ENCODE measurements around the gene HLA-DRB5.
"Not testable (repeated sequence)": the region's sequence is repeated elsewhere in the genome, so short reads cannot be mapped to it uniquely, and the experiment has no call there.

HLA-DRB5 gene

DNA sequence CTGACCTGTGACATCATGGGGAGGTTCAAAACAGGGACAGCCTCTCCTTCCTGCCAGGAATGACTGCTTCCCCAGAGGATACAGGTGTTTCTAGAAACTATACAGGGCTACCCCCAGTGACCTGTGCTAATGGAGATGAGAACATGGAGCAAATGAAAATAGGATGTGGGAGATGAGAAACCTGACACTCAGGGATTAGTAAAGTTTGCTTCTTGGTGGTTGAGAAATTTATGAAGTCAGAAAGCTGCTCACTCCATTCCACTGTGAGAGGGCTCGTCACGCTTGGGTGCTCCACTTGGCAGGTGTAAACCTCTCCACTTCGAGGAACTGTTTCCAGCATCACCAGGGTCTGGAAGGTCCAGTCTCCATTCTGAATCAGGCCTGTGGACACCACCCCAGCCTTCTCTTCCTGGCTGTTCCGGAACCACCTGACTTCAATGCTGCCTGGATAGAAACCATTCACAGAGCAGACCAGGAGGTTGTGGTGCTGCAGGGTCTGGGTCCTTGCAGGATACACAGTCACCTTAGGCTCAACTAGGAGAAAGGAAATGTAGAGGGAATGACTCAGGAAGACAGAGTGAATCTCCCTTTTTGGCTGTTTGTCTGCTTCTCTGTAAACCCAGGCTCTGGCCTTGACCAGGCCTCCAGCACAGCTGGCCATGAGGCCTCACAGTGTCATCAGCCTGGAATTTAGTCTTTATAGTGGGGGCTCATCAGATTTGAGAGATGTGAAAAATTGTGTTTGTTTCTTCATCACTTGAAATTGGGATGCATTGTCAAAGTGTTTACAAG is 10.8 kb downstream of the HLA-DRB5 start:
- in situ Hi-C loops (cut with MboI; ENCODE audit: low pct_unique_long_range_greater_than_20kb, low sequenced_read_pairs): no loop called here

DNA sequence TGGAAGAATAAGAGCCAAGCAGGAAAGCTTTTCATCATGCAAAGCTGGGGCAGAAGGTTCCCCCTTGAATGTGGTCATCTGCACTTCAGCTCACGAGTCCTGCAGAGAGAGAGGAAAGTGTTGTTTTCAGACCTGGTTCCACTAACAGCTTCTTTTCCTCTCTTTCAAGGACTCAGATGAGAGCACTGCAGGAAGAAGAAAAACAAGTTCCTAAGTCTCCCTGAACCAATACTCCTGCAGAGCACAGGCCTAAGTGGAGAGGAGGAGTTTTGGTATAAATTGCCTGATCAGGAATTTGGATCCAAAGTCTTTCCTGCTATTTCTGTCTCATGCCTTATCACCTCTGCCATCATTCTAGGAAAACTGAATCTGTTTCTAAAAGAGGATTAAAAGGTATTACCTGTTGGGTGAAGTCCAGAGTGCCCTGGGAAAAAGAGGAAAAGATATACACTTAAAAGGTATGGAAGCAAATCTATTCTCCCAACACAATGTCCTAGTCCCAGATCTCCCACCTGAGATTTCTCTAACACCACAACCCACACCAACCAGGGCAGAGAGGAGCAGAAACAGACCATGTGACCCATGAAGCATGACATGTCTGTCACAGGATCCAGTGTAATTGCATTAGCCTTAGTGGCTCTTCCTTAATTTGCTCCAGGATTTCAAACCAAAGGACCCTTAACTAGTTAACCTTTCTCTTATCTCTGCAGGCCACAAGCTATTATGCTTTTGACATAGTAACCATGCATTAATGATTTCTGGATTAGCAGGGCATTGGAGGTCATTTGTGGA is 12.2 kb downstream of the HLA-DRB5 start:
- DNase-seq: no peak
- in situ Hi-C loops (cut with MboI; ENCODE audit: low pct_unique_long_range_greater_than_20kb, low sequenced_read_pairs): no loop called here

More for the DNA sequence above, 10.8 kb downstream of the HLA-DRB5 start:
- DNase-seq: no peak

GRCh38 chr6:32501016-32501415 is 29.1 kb downstream of the HLA-DRB5 start:
- no peak for DNase-seq
- in situ Hi-C loops (cut with MboI; ENCODE audit: low pct_unique_long_range_greater_than_20kb, low sequenced_read_pairs): no loop called here

DNA sequence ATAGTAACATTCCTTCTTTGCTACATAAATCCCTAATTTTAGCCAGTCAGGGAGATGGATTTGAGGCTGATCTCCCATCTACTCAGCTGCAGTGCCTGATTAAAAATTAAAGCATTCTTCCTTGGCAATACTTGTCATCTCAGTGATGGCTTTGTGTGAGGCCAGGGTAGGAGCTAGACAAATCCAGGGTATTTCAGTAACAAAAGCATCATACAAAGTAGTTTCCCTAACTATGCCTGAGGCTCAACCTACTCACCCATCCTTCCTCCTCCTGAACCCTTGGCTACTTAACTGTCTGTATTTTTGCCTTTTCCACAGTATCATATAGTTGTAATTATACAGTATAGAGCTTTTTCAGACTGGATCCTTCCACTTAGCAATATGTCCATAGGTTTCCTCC is 37.7 kb downstream of the HLA-DRB5 start:
- DNase-seq: no peak
- in situ Hi-C loops (cut with MboI; ENCODE audit: low pct_unique_long_range_greater_than_20kb, low sequenced_read_pairs): no loop called here

DNA sequence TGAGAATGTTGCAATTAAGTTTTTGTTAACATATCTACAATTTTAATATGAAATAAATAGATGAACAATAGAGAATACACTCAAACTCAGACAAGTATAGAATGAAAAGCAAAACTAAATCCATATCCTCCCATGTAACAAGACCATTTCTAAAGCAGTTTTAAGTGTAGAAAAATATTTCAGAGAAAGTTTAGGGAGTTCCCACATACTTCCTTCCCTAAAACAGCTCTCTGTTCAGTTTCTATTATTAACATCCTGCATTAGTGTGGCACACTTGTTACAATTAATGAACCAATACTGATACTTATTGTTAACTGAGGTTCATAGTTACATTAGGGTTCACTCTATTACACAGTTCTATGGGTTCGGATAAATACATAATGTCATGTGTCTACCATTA is 38.4 kb downstream of the HLA-DRB5 start:
- in situ Hi-C loops (cut with MboI; ENCODE audit: low pct_unique_long_range_greater_than_20kb, low sequenced_read_pairs): no loop called here
- no peak for DNase-seq

GRCh38 chr6:32488083-32488482 is 42.0 kb downstream of the HLA-DRB5 start:
- in situ Hi-C loops (cut with MboI; ENCODE audit: low pct_unique_long_range_greater_than_20kb, low sequenced_read_pairs): no loop called here
- DNase-seq: no peak

DNA sequence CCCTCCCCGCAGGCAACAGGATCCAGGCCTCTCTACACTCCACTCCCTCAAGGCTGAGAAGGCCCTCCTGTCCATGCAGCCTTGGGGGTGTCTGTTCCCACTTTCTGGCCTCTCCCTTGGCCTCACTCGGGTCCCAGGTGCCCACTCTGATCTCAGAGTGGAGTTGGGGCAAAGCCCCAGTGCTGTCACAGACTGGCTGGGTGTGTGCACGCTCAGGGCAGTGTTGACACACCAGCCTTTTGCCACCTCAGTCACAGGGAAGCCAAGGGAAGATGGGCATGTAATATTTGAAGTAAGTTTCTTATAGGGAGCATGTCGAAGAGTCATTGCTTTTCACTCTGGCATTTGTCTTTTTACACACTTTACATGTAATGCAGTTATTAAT is 45.5 kb downstream of the HLA-DRB5 start:
- DNase-seq: no peak
- in situ Hi-C loops (cut with MboI; ENCODE audit: low pct_unique_long_range_greater_than_20kb, low sequenced_read_pairs): no loop called here

GRCh38 chr6:32483968-32484613 is 46.0 kb downstream of the HLA-DRB5 start:
- in situ Hi-C loops (cut with MboI; ENCODE audit: low pct_unique_long_range_greater_than_20kb, low sequenced_read_pairs): no loop called here

DNA sequence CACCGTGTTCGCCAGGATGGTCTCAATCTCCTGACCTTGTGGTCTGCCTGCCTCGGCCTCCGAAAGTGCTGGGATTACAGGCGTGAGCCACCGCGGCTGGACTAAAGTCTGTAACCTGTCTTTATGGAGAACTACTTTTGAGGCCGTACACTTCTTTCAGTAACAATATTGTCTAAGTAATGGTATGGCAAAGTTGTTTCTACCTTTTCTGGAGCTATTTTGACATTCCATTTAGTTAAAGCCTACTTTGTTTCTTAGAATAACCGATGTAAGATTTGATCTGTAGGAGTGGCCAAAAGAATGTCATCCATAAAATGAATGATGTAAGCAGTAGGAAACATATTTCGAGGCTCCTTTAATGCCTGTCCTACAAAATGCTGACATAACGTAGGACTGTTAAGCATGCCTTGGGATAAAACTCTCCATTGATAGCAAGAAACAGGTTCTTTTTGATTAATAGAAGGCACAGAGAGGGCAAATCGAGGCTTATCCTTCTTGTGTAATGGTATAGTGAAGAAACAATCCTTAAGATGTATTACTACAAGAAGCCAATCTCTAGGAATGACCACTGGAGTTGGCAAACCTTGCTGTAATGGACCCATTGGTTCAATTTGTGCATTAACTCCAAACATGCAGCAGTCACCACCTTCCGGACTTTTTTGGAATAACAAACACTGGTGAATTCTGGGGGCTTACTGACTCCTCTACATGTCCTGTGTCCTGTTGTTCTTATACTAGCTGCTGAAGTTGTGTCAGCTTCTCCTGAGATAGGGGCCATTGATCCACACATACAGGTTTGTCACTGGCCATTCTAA is 54.5 kb downstream of the HLA-DRB5 start:
- in situ Hi-C loops (cut with MboI; ENCODE audit: low pct_unique_long_range_greater_than_20kb, low sequenced_read_pairs): no loop called here
- no peak for DNase-seq

More at GRCh38 chr6:32483968-32484613, 46.0 kb downstream of the HLA-DRB5 start:
- DNase-seq: no peak

- peak; percentile 65 for DNase-seq
- in situ Hi-C loops (cut with MboI; ENCODE audit: low pct_unique_long_range_greater_than_20kb, low sequenced_read_pairs): not testable (repeated sequence)
Measured at GRCh38 chr6:32473376-32474348, 56.4 kb downstream of the HLA-DRB5 start.

DNA sequence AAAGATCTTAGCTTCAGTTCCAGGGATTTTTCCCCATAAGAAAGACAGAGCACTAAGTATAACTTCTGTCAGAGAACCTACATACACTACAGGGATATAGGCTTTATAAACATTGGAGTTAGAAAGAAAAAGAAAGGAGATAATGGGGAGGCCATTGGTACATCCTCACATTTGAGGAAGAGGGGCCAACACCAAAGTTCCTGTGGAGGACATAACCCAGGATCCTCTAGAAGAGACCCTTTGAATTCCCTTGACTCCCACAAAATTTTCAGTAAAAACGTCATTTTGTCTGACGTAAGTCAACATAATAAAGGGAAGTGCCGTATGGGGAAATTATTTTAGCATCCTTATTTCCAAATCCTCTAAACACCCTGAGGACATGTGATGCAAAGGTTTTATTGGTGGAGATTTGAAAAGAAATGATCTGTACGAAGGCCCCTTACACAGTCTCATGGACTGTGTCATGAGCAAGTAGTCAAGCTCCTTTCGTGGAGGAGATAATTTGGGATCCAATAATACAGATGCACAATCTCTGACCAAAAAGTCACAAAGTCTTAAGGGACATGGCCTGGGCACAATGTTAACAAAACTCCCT is 57.2 kb downstream of the HLA-DRB5 start:
- in situ Hi-C loops (cut with MboI; ENCODE audit: low pct_unique_long_range_greater_than_20kb, low sequenced_read_pairs): no loop called here
- no peak for DNase-seq

- DNase-seq; in situ Hi-C loops (cut with MboI; ENCODE audit: low pct_unique_long_range_greater_than_20kb, low sequenced_read_pairs): not testable (repeated sequence)
Measured at GRCh38 chr6:32467743-32468503, 62.2 kb downstream of the HLA-DRB5 start.

Measured in KBM-7 (cell line).